GM21367 (cell line): Measurements from ENCODE around the gene PPIP5K2.
"Not testable (repeated sequence)": the region's sequence is repeated elsewhere in the genome, so short reads cannot be mapped to it uniquely, and the experiment has no call there.

Experiments used
- ATAC-seq: cut with Tn5 transposase; IDR thresholded peaks from one replicate; pipeline ENCODE4 v1.9.1; 2021; ENCODE audit not compliant: unreplicated experiment

Gene PPIP5K2

GRCh38 chr5:103205991-103206700 lies 86.0 kb downstream of the PPIP5K2 start:
- no peak for ATAC-seq

GRCh38 chr5:103207011-103207410 lies 86.9 kb downstream of the PPIP5K2 start:
- no peak for ATAC-seq

- no peak for ATAC-seq
Observed at GRCh38 chr5:103207653-103208052, 87.6 kb downstream of the PPIP5K2 start.

GRCh38 chr5:103208460-103208859 lies 88.4 kb downstream of the PPIP5K2 start:
- ATAC-seq, result no peak

GRCh38 chr5:103209065-103209464 lies 89.0 kb downstream of the PPIP5K2 start:
- ATAC-seq, result no peak

GRCh38 chr5:103210952-103211351 lies 90.9 kb downstream of the PPIP5K2 start:
- no peak for ATAC-seq

- peak; percentile 87 for ATAC-seq
Observed at GRCh38 chr5:103211576-103212561, 91.8 kb downstream of the PPIP5K2 start.

GRCh38 chr5:103216137-103216536 lies 96.0 kb downstream of the PPIP5K2 start:
- no peak for ATAC-seq

GRCh38 chr5:103216697-103217096 lies 96.6 kb downstream of the PPIP5K2 start:
- ATAC-seq, result no peak

GRCh38 chr5:103217101-103217500 lies 97.0 kb downstream of the PPIP5K2 start:
- no peak for ATAC-seq

GRCh38 chr5:103218164-103218563 lies 98.1 kb downstream of the PPIP5K2 start:
- no peak for ATAC-seq

GRCh38 chr5:103219074-103219473 lies 99.0 kb downstream of the PPIP5K2 start:
- ATAC-seq, result not testable (repeated sequence)

- no peak for ATAC-seq
Observed at GRCh38 chr5:103223031-103223955, 103.2 kb downstream of the PPIP5K2 start.

GRCh38 chr5:103224118-103224893 lies 104.2 kb downstream of the PPIP5K2 start:
- peak; percentile 98 for ATAC-seq

GRCh38 chr5:103224894-103225246 lies 104.8 kb downstream of the PPIP5K2 start:
- ATAC-seq, result no peak

GRCh38 chr5:103228061-103228460 lies 108.0 kb downstream of the PPIP5K2 start:
- ATAC-seq, result no peak

GRCh38 chr5:103228588-103228987 lies 108.5 kb downstream of the PPIP5K2 start:
- ATAC-seq, result no peak

- ATAC-seq, result no peak
Observed at GRCh38 chr5:103232393-103232999, 112.4 kb downstream of the PPIP5K2 start.

- no peak for ATAC-seq
Observed at GRCh38 chr5:103234239-103234975, 114.3 kb downstream of the PPIP5K2 start.
